ENCODE data around the gene RGS12.

The RGS12 gene

DNA sequence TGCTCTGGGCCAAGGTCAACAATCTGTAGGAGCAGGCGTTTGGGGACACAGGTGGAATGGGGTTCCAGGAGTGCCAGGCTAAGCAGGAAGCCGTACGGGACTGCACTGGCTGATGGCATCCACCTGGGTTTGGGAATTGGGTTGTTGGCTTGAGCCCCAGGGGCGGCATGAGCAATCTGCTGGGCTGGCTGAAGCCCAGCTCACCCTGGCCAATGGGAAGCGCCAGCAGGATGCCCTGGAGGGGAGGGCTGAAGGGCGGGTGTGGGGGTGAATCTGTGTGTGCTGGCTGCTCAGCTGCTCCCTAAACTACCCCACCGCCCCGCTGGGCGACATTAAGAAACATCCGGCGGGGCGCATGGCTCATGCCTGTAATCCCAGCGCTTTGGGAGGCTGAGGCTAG lies 8.9 kb upstream of the RGS12 start:
- Histone ChIP-seq H3K27me3 (ENCODE audit: insufficient read depth, poor library complexity, severe bottlenecking) (no peaks in the 10 kb centered on the region), H3K27ac (replicated peaks) (no peak overlapping the region), H3K4me3 (replicated peaks; ENCODE audit: insufficient read depth, low read length) (no peak overlapping the region)
- DNase-seq (ENCODE audit: low read depth in 1 of 2, low spot score in 1 of 2), result no peak
- TF ChIP-seq, protein P1, sequence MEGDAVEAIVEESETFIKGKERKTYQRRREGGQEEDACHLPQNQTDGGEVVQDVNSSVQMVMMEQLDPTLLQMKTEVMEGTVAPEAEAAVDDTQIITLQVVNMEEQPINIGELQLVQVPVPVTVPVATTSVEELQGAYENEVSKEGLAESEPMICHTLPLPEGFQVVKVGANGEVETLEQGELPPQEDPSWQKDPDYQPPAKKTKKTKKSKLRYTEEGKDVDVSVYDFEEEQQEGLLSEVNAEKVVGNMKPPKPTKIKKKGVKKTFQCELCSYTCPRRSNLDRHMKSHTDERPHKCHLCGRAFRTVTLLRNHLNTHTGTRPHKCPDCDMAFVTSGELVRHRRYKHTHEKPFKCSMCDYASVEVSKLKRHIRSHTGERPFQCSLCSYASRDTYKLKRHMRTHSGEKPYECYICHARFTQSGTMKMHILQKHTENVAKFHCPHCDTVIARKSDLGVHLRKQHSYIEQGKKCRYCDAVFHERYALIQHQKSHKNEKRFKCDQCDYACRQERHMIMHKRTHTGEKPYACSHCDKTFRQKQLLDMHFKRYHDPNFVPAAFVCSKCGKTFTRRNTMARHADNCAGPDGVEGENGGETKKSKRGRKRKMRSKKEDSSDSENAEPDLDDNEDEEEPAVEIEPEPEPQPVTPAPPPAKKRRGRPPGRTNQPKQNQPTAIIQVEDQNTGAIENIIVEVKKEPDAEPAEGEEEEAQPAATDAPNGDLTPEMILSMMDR (IDR thresholded peaks at IDR 0.05; ENCODE audit: insufficient read depth, low read length), result no peak
- TF ChIP-seq GABPA (IDR thresholded peaks at IDR 0.05; ENCODE audit: low read depth), result no peak
- TF ChIP-seq SPI1 (IDR thresholded peaks at IDR 0.05; ENCODE audit: borderline replicate concordance, low read depth), result no peak
- TF ChIP-seq, protein P2, sequence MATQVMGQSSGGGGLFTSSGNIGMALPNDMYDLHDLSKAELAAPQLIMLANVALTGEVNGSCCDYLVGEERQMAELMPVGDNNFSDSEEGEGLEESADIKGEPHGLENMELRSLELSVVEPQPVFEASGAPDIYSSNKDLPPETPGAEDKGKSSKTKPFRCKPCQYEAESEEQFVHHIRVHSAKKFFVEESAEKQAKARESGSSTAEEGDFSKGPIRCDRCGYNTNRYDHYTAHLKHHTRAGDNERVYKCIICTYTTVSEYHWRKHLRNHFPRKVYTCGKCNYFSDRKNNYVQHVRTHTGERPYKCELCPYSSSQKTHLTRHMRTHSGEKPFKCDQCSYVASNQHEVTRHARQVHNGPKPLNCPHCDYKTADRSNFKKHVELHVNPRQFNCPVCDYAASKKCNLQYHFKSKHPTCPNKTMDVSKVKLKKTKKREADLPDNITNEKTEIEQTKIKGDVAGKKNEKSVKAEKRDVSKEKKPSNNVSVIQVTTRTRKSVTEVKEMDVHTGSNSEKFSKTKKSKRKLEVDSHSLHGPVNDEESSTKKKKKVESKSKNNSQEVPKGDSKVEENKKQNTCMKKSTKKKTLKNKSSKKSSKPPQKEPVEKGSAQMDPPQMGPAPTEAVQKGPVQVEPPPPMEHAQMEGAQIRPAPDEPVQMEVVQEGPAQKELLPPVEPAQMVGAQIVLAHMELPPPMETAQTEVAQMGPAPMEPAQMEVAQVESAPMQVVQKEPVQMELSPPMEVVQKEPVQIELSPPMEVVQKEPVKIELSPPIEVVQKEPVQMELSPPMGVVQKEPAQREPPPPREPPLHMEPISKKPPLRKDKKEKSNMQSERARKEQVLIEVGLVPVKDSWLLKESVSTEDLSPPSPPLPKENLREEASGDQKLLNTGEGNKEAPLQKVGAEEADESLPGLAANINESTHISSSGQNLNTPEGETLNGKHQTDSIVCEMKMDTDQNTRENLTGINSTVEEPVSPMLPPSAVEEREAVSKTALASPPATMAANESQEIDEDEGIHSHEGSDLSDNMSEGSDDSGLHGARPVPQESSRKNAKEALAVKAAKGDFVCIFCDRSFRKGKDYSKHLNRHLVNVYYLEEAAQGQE (IDR thresholded peaks at IDR 0.05; ENCODE audit: insufficient replicate concordance, low read depth), result no peak
- no peak for TF ChIP-seq POLR2AphosphoS5 (IDR thresholded peaks at IDR 0.05; ENCODE audit: low read depth)

DNA sequence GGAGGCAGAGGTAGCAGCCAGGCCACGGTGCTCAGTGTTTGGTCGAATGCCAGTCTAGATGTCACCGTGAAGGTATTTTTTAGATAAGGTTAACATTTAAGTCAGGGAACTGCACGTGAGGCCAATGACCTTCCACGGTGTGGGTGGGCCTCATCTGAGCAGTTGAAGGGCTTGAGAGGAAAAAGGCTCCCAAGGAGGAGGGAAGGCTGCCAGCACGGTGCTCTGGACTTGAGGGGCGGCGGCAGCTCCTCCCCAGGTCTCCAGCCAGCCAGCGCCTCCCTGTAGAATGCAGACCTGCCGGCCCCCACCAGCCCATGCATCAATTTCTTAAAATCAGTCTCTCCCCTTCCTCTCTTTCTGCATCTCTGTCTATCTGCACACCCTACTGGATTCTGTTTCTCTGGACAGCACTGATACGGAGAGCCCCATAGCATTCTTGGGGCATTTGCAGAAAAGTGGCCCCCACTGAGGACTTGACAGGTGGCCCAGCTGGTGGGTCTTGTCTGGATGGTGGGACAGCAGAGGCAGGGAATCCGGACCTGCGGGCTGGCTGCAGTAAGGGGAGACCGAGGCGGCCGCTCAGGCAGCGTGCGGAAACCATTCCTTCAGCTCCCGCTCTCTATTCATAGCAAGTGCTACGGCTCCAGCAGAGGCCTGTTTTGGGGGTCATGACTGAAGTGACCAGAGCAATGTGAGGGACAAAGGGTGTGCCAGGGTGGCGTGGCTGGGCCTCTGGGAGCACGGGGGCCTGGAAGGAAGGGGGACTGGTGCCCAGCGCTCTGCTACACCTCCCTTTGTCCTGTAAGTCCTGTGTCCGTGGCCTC lies 7.9 kb upstream of the RGS12 start:
- H3K4me3 ChIP-seq (replicated peaks; ENCODE audit: insufficient read depth, low read length), result no peak overlapping the region
- no peak overlapping the region for H3K27ac ChIP-seq (replicated peaks)
- TF ChIP-seq, protein P1 (IDR thresholded peaks at IDR 0.05; ENCODE audit: insufficient read depth, low read length), result no peak
- TF ChIP-seq GABPA (IDR thresholded peaks at IDR 0.05; ENCODE audit: low read depth), result no peak
- TF ChIP-seq POLR2AphosphoS5 (IDR thresholded peaks at IDR 0.05; ENCODE audit: low read depth), result no peak
- TF ChIP-seq, protein P2 (IDR thresholded peaks at IDR 0.05; ENCODE audit: insufficient replicate concordance, low read depth), result no peak
- TF ChIP-seq SPI1 (IDR thresholded peaks at IDR 0.05; ENCODE audit: borderline replicate concordance, low read depth), result no peak
- DNase-seq (ENCODE audit: low read depth in 1 of 2, low spot score in 1 of 2), result no peak
- no peaks in the 10 kb centered on the region for H3K27me3 ChIP-seq (ENCODE audit: insufficient read depth, poor library complexity, severe bottlenecking)

DNA sequence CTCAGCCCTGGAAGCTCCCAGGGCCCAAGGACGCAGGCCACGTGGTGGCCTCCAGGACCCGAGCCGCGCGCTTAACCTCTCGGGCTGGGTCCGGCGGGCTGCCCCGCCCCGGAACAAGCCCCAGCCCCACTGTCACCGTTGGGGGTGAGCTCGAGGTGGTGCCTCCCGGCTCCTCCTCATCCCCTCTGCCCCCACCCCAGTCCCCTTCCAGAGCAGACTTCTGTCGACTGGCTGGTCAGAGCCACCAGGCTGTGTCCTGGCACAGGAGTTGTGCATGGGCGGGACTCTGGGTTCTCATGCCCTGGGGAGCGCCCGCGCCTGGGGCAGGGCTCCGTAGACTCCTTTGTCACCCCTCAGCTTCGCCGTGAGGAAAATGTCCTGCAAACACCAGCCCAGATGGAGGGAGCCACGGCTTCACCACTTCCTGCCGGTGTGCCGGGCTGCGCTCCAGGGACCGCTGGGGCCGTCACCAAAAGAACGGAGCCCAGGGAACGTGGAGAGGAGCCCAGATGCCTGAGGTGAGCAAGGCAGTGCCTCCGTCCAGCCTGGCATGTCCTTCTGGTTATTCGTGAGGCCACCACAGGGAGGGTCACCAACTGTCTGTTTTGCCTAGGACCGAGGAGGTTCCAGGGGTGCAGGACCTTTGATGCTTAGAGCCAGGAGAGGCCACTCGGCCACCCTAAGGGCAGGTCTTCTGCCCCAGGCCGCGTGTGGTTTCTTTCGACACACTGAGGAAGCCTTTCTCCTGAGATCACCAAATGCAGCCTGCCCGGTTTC lies 7.1 kb upstream of the RGS12 start:
- H3K27me3 ChIP-seq (ENCODE audit: insufficient read depth, poor library complexity, severe bottlenecking), result no peaks in the 10 kb centered on the region
- H3K4me3 ChIP-seq (replicated peaks; ENCODE audit: insufficient read depth, low read length), result no peak overlapping the region
- H3K27ac ChIP-seq (replicated peaks), result no peak overlapping the region
- no peak for TF ChIP-seq POLR2AphosphoS5 (IDR thresholded peaks at IDR 0.05; ENCODE audit: low read depth)
- TF ChIP-seq SPI1 (IDR thresholded peaks at IDR 0.05; ENCODE audit: borderline replicate concordance, low read depth), result peak; percentile 68; the same call in 1 of the 2 replicates
- DNase-seq (ENCODE audit: low read depth in 1 of 2, low spot score in 1 of 2), result peak; percentile 66 to 74
